Vagina (tissue), 2 donors: ENCODE data around the gene SMIM35. TPM values are rescaled to one million over a fixed set of nuclear protein-coding genes. Genes with fewer than 3 reads are reported as not detected.
A peak's percentile ranks its signal among the peaks of the same experiment; 100 is the strongest.

ENCODE experiments used
- DNase-seq, 2 donors: peaks; one replicate each; pipeline ENCODE4 v3.0.0-alpha.2; 2017; ENCODE audit errors: extremely low spot score in 2 of 2
- H3K27ac ChIP-seq: fragments of 200-600 bp; sonication (generic); one replicate; pipeline ENCODE4 v1.5.1; 2019
- H3K27me3 ChIP-seq: fragments of 200-600 bp; sonication (generic); one replicate; pipeline ENCODE4 v1.5.1; 2019
- H3K36me3 ChIP-seq, 2 donors: fragments of 200-600 bp; sonication (generic); one replicate each; pipeline ENCODE4 v1.5.1; 2017 to 2019
- H3K4me1 ChIP-seq: fragments of 200-600 bp; sonication (generic); one replicate; pipeline ENCODE4 v1.5.1; 2019
- H3K4me3 ChIP-seq, 2 donors: fragments of 200-600 bp; sonication (generic); 1 replicate in 1 of 2; 2 replicates in 1 of 2; pipeline ENCODE4 v1.5.1; 2016 to 2019
- H3K9me3 ChIP-seq: fragments of 200-600 bp; sonication (generic); one replicate; pipeline ENCODE4 v1.5.1; 2019
- POLR2A ChIP-seq, 2 donors: fragments of 450-650 bp; IDR thresholded peaks; one replicate each; pipeline ENCODE4 v1.6.1; 2017; ENCODE audit warnings: antibody characterized with exemption in 2 of 2, mild to moderate bottlenecking in 2 of 2, moderate library complexity in 2 of 2
- POLR2AphosphoS5 ChIP-seq, 2 donors: sonication (generic); formaldehyde crosslinking; IDR thresholded peaks; one replicate each; pipeline ENCODE4 v1.9.0; 2017; ENCODE audit warnings: antibody characterized with exemption in 2 of 2, mild to moderate bottlenecking in 2 of 2, low read depth in 1 of 2; ENCODE audit not compliant: insufficient read depth in 1 of 2
- intact Hi-C: fragments of 100-400 bp; cut with DNase I; formaldehyde crosslinking; loops from one replicate; pipeline ENCODE4 v1.15.1; 2023
- total RNA-seq: library from RNA; depleted of rRNA; stranded (reverse); fragments of >200 nt; gene quantifications from one replicate; pipeline ENCODE4 v1.2.3, GENCODE V29; 2016
- TF ChIP-seq, protein P1 (sequence below), 3 experiments: fragments of 450-650 bp in 2 of 3; fragments of 200-600 bp in 1 of 3; sonication (generic) in 1 of 3; IDR thresholded peaks; one replicate each; pipeline ENCODE4 v1.5.1; 2017 to 2019; ENCODE audit warnings: antibody characterized with exemption in 3 of 3, mild to moderate bottlenecking in 2 of 3, moderate library complexity in 2 of 3

SMIM35 gene
- total RNA-seq, 1 donor from 2014 or later = not detected

DNA sequence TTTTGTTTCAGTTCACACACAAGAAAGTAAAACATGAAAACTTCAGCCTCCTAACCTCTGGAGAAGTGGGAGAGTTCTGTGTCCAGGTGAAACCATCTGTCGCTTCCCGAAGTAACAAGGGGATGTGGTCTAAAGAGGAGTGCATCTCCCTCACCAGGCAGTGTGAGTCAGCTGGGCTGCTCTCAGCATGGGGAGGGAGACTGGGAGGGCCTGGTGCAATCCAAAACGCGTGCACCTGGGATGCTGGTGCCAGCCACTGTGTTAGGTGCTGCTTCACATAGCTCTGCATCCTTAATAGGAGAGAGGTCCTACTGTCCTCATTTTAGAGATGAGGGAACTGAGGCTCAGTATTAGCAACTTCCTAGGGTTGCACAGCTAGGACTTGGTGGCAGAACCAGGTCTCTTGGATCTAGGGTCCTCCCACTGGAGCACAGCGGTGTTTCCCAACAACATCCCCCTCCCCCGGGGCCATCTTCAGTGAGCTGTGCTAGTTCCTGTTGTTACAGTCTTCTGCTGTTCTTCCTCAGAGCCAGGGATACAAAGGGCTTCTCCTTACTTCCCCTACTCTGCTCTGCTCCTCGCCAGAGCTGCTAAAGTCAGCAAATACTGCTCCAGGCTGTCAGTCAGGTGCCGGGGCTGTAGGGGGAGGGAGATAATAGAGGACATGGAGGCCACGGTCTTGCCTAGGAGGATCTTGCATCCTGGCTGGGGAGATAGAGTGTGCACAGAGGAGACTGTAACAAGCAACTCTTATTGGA is 92.6 kb downstream of the SMIM35 start:
- DNase-seq = no peak
- no peaks in the 10 kb centered on the region for H3K36me3 ChIP-seq
- intact Hi-C loops = no loop called here
- no peak overlapping the region for H3K27ac ChIP-seq
- no peak overlapping the region for H3K4me3 ChIP-seq
- H3K27me3 ChIP-seq = no peaks in the 10 kb centered on the region
- TF ChIP-seq, protein P1, sequence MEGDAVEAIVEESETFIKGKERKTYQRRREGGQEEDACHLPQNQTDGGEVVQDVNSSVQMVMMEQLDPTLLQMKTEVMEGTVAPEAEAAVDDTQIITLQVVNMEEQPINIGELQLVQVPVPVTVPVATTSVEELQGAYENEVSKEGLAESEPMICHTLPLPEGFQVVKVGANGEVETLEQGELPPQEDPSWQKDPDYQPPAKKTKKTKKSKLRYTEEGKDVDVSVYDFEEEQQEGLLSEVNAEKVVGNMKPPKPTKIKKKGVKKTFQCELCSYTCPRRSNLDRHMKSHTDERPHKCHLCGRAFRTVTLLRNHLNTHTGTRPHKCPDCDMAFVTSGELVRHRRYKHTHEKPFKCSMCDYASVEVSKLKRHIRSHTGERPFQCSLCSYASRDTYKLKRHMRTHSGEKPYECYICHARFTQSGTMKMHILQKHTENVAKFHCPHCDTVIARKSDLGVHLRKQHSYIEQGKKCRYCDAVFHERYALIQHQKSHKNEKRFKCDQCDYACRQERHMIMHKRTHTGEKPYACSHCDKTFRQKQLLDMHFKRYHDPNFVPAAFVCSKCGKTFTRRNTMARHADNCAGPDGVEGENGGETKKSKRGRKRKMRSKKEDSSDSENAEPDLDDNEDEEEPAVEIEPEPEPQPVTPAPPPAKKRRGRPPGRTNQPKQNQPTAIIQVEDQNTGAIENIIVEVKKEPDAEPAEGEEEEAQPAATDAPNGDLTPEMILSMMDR (IDR thresholded peaks at IDR 0.05) = no peak
- TF ChIP-seq POLR2A (IDR thresholded peaks at IDR 0.05) (no peak), POLR2AphosphoS5 (IDR thresholded peaks at IDR 0.05; ENCODE audit: insufficient read depth in 1 of 2, low read depth in 1 of 2) (no peak)
- H3K9me3 ChIP-seq = no peaks in the 10 kb centered on the region
- no peaks in the 10 kb centered on the region for H3K4me1 ChIP-seq

DNA sequence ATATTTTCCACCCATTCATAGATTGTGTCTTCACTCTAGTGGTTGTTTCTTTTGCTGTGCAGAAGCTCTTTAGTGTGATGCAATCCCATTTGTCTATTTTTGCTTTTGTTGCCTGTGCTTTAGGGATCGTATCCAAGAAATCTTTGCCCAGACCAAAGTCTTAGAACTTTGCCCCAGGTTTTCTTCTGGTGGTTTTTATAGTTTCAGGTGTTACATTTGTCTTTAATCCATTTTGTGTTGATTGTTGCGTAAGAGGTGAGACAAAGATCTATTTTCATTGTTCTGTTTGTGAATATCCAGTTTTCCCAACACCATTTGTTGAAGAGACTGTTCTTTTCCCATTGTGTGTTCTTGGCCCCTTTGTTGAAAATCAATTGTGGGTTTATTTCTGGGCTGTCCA is 94.1 kb downstream of the SMIM35 start:
- DNase-seq = no peak
- no peaks in the 10 kb centered on the region for H3K36me3 ChIP-seq
- TF ChIP-seq, protein P1 (IDR thresholded peaks at IDR 0.05) = no peak
- TF ChIP-seq POLR2AphosphoS5 (IDR thresholded peaks at IDR 0.05; ENCODE audit: insufficient read depth in 1 of 2, low read depth in 1 of 2) (no peak), POLR2A (IDR thresholded peaks at IDR 0.05) (no peak)
- intact Hi-C loops = no loop called here
- H3K27ac ChIP-seq = no peak overlapping the region
- H3K4me3 ChIP-seq = no peak overlapping the region
- H3K4me1 ChIP-seq = no peaks in the 10 kb centered on the region
- H3K27me3 ChIP-seq = no peaks in the 10 kb centered on the region
- no peaks in the 10 kb centered on the region for H3K9me3 ChIP-seq

DNA sequence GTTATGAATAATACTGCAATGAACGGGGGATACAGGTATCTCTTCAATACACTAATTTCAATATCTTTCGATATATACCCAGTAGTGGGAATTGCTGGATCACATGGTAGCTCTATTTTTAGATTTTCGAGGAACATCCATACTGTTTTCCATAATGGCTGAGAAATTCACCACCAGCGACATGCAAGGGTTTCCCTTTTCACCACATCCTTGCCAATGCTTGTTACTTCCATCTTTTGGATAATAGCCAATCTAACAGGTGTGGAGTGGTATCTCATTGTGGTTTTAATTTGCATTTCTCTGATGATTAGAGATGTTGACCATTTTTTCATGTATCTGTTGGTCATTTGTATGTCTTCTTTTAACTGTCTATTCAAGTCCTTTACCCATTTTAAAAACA is 94.6 kb downstream of the SMIM35 start:
- no peak overlapping the region for H3K27ac ChIP-seq

DNA sequence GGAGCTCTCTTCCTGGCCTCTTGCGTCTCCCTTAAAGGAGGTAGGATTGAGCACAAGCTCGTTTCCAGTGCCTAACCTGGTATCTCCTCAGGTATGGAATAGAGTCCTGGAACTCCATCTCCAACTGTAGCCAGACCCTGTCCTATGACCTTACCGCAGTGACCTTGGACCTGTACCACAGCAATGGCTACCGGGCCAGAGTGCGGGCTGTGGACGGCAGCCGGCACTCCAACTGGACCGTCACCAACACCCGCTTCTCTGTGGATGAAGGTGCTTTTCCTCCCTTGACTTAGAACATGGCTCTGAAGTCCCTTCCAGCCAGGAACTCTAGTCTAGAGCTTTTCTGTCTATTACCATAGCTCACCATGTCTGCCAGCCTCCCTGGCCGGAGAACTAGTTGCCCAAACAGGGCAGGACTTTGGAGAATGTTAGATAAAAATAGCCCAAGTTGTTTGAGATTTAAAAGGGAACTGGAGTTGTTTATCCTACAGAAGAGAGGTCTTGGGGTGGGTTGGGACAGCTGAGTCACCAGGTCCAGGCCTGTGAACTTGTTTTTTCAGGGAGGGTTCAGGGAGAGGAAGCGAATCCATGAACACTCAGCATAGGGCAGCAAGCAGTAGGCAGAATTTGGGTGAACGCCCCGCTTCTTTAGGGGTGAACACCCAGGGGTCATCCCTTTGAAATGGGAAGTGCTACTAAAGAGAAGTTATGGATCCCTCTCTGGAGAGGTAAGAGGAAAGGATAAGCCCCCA is 97.2 kb downstream of the SMIM35 start:
- Histone ChIP-seq H3K27me3 (no peaks in the 10 kb centered on the region), H3K4me1 (peaks cover 9% of the 10 kb centered on the region), H3K9me3 (no peaks in the 10 kb centered on the region), H3K4me3 (peak overlapping the region in 1 of 2 donors; percentile 46), H3K27ac (no peak overlapping the region), H3K36me3 (no peaks in the 10 kb centered on the region)
- DNase-seq = no peak
- TF ChIP-seq POLR2A (IDR thresholded peaks at IDR 0.05) (no peak), POLR2AphosphoS5 (IDR thresholded peaks at IDR 0.05; ENCODE audit: insufficient read depth in 1 of 2, low read depth in 1 of 2) (no peak)
- TF ChIP-seq, protein P1 (IDR thresholded peaks at IDR 0.05) = no peak
- intact Hi-C loops = no loop called here

More for the DNA sequence above, 94.6 kb downstream of the SMIM35 start:
- no peak for DNase-seq
- Histone ChIP-seq H3K27me3 (no peaks in the 10 kb centered on the region), H3K9me3 (no peaks in the 10 kb centered on the region), H3K4me3 (no peak overlapping the region), H3K36me3 (no peaks in the 10 kb centered on the region), H3K4me1 (no peaks in the 10 kb centered on the region)
- TF ChIP-seq POLR2A (IDR thresholded peaks at IDR 0.05) (no peak), POLR2AphosphoS5 (IDR thresholded peaks at IDR 0.05; ENCODE audit: insufficient read depth in 1 of 2, low read depth in 1 of 2) (no peak)
- TF ChIP-seq, protein P1 (IDR thresholded peaks at IDR 0.05) = no peak
- intact Hi-C loops = no loop called here
